Neural cell (in vitro differentiated cells): ENCODE data around the gene SLC39A7. TPM values are rescaled to one million over a fixed set of nuclear protein-coding genes. Genes with fewer than 3 reads are reported as not detected.

Source experiments
- H2AFZ ChIP-seq: fragments of 200-600, 300-800 bp; sonication (generic), shearing (Covaris generic); 2 replicates; pipeline ENCODE4 v1.6.0; 2014; ENCODE audit warnings: low read depth, mild to moderate bottlenecking, antibody characterized with exemption, low read length, moderate library complexity
- H3F3A ChIP-seq: fragments of 200-600 bp; shearing (Covaris generic); 2 replicates; pipeline ENCODE4 v1.6.1; 2016; ENCODE audit warnings: mild to moderate bottlenecking, moderate library complexity, mixed read lengths, antibody characterized with exemption, low read length; ENCODE audit not compliant: insufficient read depth, poor library complexity, severe bottlenecking
- H3K27ac ChIP-seq: fragments of 200-600, 300-800 bp; sonication (generic), shearing (Covaris generic); 2 replicates; pipeline ENCODE4 v1.5.1; 2014; ENCODE audit warnings: mild to moderate bottlenecking, low read length, moderate library complexity
- H3K27me3 ChIP-seq: fragments of 300-800, 200-600 bp; sonication (generic), shearing (Covaris generic); 2 replicates; pipeline ENCODE4 v1.6.0; 2014; ENCODE audit warnings: mild to moderate bottlenecking, low read depth, low read length, moderate library complexity; ENCODE audit not compliant: insufficient read depth
- H3K36me3 ChIP-seq: fragments of 300-800, 200-600 bp; sonication (generic), shearing (Covaris generic); 2 replicates; pipeline ENCODE4 v1.5.1; 2014; ENCODE audit warnings: mild to moderate bottlenecking, antibody characterized with exemption, low read length, moderate library complexity; ENCODE audit not compliant: insufficient read depth
- H3K4me2 ChIP-seq: fragments of 300-800, 200-600 bp; sonication (generic), shearing (Covaris generic); 2 replicates; pipeline ENCODE4 v1.6.0; 2014; ENCODE audit warnings: mild to moderate bottlenecking, low read length
- H3K4me3 ChIP-seq: fragments of 300-800, 200-600 bp; sonication (generic), shearing (Covaris generic); 2 replicates; pipeline ENCODE4 v1.5.1; 2014; ENCODE audit warnings: mild to moderate bottlenecking, low read length, moderate library complexity
- H3K79me2 ChIP-seq: fragments of 200-600 bp; shearing (Covaris generic); replicated peaks from 2 replicates; pipeline ENCODE4 v1.6.0; 2014; ENCODE audit warnings: mild to moderate bottlenecking, low read length, moderate library complexity; ENCODE audit not compliant: insufficient read depth
- H3K9ac ChIP-seq: fragments of 300-800, 200-600 bp; sonication (generic), shearing (Covaris generic); 2 replicates; pipeline ENCODE4 v1.6.1; 2016; ENCODE audit warnings: mild to moderate bottlenecking, low read length, mixed read lengths
- H3K9me2 ChIP-seq: fragments of 200-600 bp; shearing (Covaris generic); 2 replicates; pipeline ENCODE4 v1.6.1; 2016; ENCODE audit warnings: mild to moderate bottlenecking, low read length, mixed read lengths; ENCODE audit not compliant: insufficient read depth
- H3K9me3 ChIP-seq: fragments of 200-600, 300-800 bp; sonication (generic), shearing (Covaris generic); 2 replicates; pipeline ENCODE4 v1.6.1; 2016; ENCODE audit warnings: mild to moderate bottlenecking, mixed run types, low read length, moderate library complexity, mixed read lengths
- H4K20me1 ChIP-seq: fragments of 200-600 bp; shearing (Covaris generic); 2 replicates; pipeline ENCODE4 v1.6.1; 2016; ENCODE audit warnings: mild to moderate bottlenecking, mixed run types; ENCODE audit not compliant: insufficient read depth
- EP300 ChIP-seq: fragments of 450-650 bp; conservative IDR thresholded peaks from 2 replicates; pipeline ENCODE4 v1.6.1; 2014; ENCODE audit warnings: antibody characterized with exemption, mild to moderate bottlenecking, moderate library complexity; ENCODE audit not compliant: poor library complexity, severe bottlenecking
- EZH2 ChIP-seq: fragments of 200-600, 300-800 bp; shearing (Covaris generic), sonication (generic); IDR thresholded peaks from 2 replicates; pipeline ENCODE4 v1.6.1; 2014; ENCODE audit warnings: antibody characterized with exemption, low read length, borderline replicate concordance, mild to moderate bottlenecking; ENCODE audit not compliant: insufficient read depth, poor library complexity, severe bottlenecking
- MXI1 ChIP-seq: fragments of 450-650 bp; conservative IDR thresholded peaks from 2 replicates; pipeline ENCODE4 v1.6.1; 2014; ENCODE audit warnings: antibody characterized with exemption, mild to moderate bottlenecking; ENCODE audit not compliant: poor library complexity, severe bottlenecking
- POLR2AphosphoS5 ChIP-seq: IDR thresholded peaks from 2 replicates; pipeline ENCODE4 v1.6.1; 2012
- RAD21 ChIP-seq: fragments of 450-650 bp; conservative IDR thresholded peaks from 2 replicates; pipeline ENCODE4 v1.6.1; 2014; ENCODE audit warnings: antibody characterized with exemption, mild to moderate bottlenecking, moderate library complexity
- SMC3 ChIP-seq: fragments of 450-650 bp; conservative IDR thresholded peaks from 2 replicates; pipeline ENCODE4 v1.6.1; 2014; ENCODE audit warnings: antibody characterized with exemption, mild to moderate bottlenecking, moderate library complexity; ENCODE audit not compliant: poor library complexity
- TAF1 ChIP-seq: IDR thresholded peaks from 2 replicates; pipeline ENCODE4 v1.6.1; 2012; ENCODE audit warnings: low read depth
- polyA minus RNA-seq: library from RNA; depleted of rRNA, polyadenylated mRNA; stranded (reverse); fragments of >200 nt; gene quantifications from 2 replicates; pipeline ENCODE4 v1.2.3, GENCODE V29; 2014
- polyA plus RNA-seq: library from polyadenylated mRNA; depleted of rRNA; stranded (reverse); fragments of >200 nt; gene quantifications from 2 replicates; pipeline ENCODE4 v1.2.3, GENCODE V29; 2014
- TF ChIP-seq, protein P1 (sequence below): fragments of 450-650 bp; IDR thresholded peaks from 2 replicates; pipeline ENCODE4 v1.5.1; 2014; ENCODE audit warnings: antibody characterized with exemption, mild to moderate bottlenecking, moderate library complexity; ENCODE audit not compliant: poor library complexity, severe bottlenecking
- TF ChIP-seq, protein P2 (sequence below): IDR thresholded peaks from 2 replicates; pipeline ENCODE4 v1.6.1; 2012; ENCODE audit warnings: borderline replicate concordance

SLC39A7 gene, protein sequence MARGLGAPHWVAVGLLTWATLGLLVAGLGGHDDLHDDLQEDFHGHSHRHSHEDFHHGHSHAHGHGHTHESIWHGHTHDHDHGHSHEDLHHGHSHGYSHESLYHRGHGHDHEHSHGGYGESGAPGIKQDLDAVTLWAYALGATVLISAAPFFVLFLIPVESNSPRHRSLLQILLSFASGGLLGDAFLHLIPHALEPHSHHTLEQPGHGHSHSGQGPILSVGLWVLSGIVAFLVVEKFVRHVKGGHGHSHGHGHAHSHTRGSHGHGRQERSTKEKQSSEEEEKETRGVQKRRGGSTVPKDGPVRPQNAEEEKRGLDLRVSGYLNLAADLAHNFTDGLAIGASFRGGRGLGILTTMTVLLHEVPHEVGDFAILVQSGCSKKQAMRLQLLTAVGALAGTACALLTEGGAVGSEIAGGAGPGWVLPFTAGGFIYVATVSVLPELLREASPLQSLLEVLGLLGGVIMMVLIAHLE
- polyA plus RNA-seq (99.8 and 120 TPM in 2 replicates), polyA minus RNA-seq (54.2 and 63.1 TPM in 2 replicates)

DNA sequence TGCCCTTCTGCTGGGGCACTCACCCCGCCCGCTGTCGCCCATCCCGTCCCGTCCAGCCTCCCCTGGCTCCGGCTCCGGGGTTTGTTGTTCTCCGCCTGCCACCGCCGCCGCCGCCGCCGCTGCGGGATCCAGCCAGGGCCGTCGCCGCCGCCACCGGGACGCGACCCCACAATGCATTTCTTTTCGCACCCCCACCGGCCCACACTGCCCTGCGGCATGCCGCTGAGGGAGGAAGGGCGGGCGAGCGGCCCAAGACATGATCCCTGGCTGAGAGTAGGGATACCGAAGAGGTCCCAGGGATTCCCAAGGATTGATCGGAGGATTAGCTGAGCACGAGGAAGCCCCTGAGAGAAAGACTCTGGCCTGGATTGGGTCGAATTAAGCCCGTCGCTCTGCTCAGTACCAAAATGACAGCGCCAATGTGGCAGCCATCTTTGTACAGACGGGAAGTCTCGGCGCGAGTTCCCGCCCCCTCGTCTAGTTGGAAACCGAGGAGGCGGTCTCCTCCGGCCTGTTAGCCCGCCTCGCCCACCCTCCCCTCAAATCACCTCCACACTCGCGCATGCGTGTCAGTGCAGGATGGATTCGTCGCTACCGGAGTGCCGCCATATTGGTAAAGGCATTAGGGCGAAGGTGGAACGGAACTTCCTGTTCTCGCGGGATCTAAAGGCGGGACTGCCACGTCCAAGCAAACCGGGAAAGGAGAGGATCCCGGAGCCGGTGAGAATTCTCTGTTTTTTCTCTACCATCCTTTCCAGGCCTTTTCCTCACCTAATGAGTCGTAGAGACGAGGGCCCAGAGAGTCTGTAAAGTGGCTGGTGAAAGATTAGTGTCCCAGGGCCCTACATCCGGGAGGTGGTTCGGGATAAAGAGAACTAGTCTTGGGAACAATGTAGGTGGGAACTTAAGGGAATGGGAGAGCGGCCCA is at the start of gene SLC39A7, which contains the start of gene RXRB:
TSS of gene SLC39A7 (plus strand) at position 649 of the 928 bp plus-strand sequence. CDS start 379 bp downstream, outside the sequence.
TSS of gene RXRB (minus strand) at position 447 of the 928 bp plus-strand sequence. CDS start at position 258, 189 bp downstream.
- Histone ChIP-seq H3K79me2 (peaks cover 34% of the 10 kb centered on the region), H3K9me3 (no peaks in the 10 kb centered on the region), H3K27me3 (no peaks in the 10 kb centered on the region), H3K27ac (peak within 1 kb of the TSS; percentile 98), H4K20me1 (no peaks in the 10 kb centered on the region), H2AFZ (peak within 1 kb of the TSS; percentile 73), H3K4me3 (peak within 1 kb of the TSS; percentile 92), H3K4me2 (peak within 1 kb of the TSS; percentile 99), H3F3A (no peaks in the 10 kb centered on the region), H3K36me3 (peaks cover 7% of the 10 kb centered on the region), H3K9ac (peak within 1 kb of the TSS; percentile 96), H3K9me2 (no peaks in the 10 kb centered on the region)
- TF ChIP-seq, protein P1, sequence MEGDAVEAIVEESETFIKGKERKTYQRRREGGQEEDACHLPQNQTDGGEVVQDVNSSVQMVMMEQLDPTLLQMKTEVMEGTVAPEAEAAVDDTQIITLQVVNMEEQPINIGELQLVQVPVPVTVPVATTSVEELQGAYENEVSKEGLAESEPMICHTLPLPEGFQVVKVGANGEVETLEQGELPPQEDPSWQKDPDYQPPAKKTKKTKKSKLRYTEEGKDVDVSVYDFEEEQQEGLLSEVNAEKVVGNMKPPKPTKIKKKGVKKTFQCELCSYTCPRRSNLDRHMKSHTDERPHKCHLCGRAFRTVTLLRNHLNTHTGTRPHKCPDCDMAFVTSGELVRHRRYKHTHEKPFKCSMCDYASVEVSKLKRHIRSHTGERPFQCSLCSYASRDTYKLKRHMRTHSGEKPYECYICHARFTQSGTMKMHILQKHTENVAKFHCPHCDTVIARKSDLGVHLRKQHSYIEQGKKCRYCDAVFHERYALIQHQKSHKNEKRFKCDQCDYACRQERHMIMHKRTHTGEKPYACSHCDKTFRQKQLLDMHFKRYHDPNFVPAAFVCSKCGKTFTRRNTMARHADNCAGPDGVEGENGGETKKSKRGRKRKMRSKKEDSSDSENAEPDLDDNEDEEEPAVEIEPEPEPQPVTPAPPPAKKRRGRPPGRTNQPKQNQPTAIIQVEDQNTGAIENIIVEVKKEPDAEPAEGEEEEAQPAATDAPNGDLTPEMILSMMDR: no peak
- TF ChIP-seq EP300 (peak; percentile 78), EZH2 (no peak), POLR2AphosphoS5 (peak; percentile 94), TAF1 (peak; percentile 95), MXI1 (peak; percentile 86), RAD21 (peak; percentile 30), SMC3 (no peak)
- TF ChIP-seq, protein P2, sequence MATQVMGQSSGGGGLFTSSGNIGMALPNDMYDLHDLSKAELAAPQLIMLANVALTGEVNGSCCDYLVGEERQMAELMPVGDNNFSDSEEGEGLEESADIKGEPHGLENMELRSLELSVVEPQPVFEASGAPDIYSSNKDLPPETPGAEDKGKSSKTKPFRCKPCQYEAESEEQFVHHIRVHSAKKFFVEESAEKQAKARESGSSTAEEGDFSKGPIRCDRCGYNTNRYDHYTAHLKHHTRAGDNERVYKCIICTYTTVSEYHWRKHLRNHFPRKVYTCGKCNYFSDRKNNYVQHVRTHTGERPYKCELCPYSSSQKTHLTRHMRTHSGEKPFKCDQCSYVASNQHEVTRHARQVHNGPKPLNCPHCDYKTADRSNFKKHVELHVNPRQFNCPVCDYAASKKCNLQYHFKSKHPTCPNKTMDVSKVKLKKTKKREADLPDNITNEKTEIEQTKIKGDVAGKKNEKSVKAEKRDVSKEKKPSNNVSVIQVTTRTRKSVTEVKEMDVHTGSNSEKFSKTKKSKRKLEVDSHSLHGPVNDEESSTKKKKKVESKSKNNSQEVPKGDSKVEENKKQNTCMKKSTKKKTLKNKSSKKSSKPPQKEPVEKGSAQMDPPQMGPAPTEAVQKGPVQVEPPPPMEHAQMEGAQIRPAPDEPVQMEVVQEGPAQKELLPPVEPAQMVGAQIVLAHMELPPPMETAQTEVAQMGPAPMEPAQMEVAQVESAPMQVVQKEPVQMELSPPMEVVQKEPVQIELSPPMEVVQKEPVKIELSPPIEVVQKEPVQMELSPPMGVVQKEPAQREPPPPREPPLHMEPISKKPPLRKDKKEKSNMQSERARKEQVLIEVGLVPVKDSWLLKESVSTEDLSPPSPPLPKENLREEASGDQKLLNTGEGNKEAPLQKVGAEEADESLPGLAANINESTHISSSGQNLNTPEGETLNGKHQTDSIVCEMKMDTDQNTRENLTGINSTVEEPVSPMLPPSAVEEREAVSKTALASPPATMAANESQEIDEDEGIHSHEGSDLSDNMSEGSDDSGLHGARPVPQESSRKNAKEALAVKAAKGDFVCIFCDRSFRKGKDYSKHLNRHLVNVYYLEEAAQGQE: peak; percentile 92

DNA sequence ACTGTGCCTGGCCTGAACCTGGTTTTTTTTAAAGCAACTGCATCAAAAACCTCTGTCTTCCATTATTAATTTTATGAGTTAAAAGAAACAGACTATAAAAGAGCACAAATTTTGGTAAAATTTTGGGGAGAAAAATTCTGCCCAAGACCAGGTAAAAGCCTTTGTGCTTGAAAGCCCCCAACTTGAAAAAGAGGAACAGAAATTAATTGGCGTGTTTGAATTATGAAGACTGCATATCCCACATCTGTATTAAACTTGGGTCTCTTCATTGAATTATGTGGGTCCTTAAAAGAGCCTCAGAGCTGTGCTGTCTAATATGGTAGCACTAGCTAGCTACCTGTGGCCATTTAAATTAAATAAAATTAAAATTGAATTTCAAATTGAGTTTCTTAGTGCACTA is 49.6 kb upstream of the SLC39A7 start:
- H3K9me3 ChIP-seq: no peaks in the 10 kb centered on the region
- H3K27ac ChIP-seq: no peak overlapping the region
- H3K4me3 ChIP-seq: no peak overlapping the region
- no peaks in the 10 kb centered on the region for H3K9me2 ChIP-seq
- H3K4me2 ChIP-seq: no peak overlapping the region
- no peaks in the 10 kb centered on the region for H4K20me1 ChIP-seq
- no peak for TF ChIP-seq POLR2AphosphoS5
- no peak for TF ChIP-seq RAD21
- TF ChIP-seq MXI1: no peak
- no peak for TF ChIP-seq SMC3
- H3F3A ChIP-seq: no peaks in the 10 kb centered on the region
- no peak overlapping the region for H3K9ac ChIP-seq
- no peak overlapping the region for H2AFZ ChIP-seq
- no peaks in the 10 kb centered on the region for H3K79me2 ChIP-seq
- peaks cover 6% of the 10 kb centered on the region for H3K27me3 ChIP-seq
- no peaks in the 10 kb centered on the region for H3K36me3 ChIP-seq
